ENCODE data around the gene TBRG4. TPM values are rescaled to one million over a fixed set of nuclear protein-coding genes. Genes with fewer than 3 reads are reported as not detected.

TBRG4 gene
- total and polyA plus RNA-seq, 2 experiments from 2014 or later, result 44.5 to 54.6 TPM

DNA sequence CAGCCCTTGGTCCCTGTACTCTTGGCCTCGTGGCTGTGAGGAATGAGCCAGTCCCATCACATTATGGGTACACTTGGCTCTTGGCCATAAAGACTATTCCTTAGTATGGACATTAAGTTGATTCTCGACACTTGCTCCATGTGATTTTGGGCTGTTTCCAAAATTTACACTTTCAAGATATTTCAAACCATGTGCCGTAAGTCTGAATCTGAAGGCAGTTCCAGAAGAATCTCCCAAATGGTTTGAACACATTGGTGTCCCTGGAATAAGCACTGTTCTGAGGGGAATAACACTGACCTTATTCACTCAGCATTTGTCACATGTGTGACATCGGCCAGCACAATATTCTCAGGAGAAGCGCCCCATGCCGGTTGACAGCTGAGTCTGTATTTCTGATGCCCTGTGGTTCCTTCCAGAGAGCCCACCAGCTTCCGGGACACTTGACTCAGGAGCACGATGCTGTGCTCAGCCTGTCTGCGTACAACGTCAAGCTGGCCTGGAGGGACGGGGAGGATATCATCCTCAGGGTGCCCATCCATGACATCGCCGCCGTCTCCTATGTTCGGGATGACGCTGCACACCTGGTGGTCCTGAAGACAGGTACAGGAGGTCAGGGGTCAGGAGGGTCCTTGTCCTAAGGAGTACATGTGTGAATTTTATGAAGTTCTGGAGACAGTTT is 47.3 kb downstream of the TBRG4 start:
- DNase-seq (ENCODE audit: low spot score), result no peak
- Histone ChIP-seq H4K20me1 (ENCODE audit: insufficient read depth, poor library complexity, severe bottlenecking) (no peaks in the 10 kb centered on the region), H3K9me3 (ENCODE audit: low read depth) (no peaks in the 10 kb centered on the region), H3K27ac (no peak overlapping the region), H3K4me2 (no peak overlapping the region), H2AFZ (no peak overlapping the region), H3K4me3 (no peak overlapping the region), H3K79me2 (peaks cover 3% of the 10 kb centered on the region), H3K27me3 (no peaks in the 10 kb centered on the region), H3K9me2 (replicated peaks; ENCODE audit: insufficient read depth) (no peaks in the 10 kb centered on the region), H3K4me1 (ENCODE audit: insufficient read depth) (no peaks in the 10 kb centered on the region), H3K36me3 (replicated peaks; ENCODE audit: insufficient read depth, low read depth) (no peaks in the 10 kb centered on the region)
- WGBS (ENCODE audit: low lambda C conversion rate, missing lambda C conversion rate), result 94% methylated on average over 16 of the region's 16 CpGs
- TF ChIP-seq EZH2phosphoT487 (IDR thresholded peaks at IDR 0.05; ENCODE audit: low read depth, severe bottlenecking, unreplicated experiment) (no peak), EZH2 (IDR thresholded peaks at IDR 0.05; ENCODE audit: borderline replicate concordance) (no peak)
- TF ChIP-seq, protein P1, sequence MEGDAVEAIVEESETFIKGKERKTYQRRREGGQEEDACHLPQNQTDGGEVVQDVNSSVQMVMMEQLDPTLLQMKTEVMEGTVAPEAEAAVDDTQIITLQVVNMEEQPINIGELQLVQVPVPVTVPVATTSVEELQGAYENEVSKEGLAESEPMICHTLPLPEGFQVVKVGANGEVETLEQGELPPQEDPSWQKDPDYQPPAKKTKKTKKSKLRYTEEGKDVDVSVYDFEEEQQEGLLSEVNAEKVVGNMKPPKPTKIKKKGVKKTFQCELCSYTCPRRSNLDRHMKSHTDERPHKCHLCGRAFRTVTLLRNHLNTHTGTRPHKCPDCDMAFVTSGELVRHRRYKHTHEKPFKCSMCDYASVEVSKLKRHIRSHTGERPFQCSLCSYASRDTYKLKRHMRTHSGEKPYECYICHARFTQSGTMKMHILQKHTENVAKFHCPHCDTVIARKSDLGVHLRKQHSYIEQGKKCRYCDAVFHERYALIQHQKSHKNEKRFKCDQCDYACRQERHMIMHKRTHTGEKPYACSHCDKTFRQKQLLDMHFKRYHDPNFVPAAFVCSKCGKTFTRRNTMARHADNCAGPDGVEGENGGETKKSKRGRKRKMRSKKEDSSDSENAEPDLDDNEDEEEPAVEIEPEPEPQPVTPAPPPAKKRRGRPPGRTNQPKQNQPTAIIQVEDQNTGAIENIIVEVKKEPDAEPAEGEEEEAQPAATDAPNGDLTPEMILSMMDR (IDR thresholded peaks at IDR 0.05; ENCODE audit: poor library complexity), result no peak

DNA sequence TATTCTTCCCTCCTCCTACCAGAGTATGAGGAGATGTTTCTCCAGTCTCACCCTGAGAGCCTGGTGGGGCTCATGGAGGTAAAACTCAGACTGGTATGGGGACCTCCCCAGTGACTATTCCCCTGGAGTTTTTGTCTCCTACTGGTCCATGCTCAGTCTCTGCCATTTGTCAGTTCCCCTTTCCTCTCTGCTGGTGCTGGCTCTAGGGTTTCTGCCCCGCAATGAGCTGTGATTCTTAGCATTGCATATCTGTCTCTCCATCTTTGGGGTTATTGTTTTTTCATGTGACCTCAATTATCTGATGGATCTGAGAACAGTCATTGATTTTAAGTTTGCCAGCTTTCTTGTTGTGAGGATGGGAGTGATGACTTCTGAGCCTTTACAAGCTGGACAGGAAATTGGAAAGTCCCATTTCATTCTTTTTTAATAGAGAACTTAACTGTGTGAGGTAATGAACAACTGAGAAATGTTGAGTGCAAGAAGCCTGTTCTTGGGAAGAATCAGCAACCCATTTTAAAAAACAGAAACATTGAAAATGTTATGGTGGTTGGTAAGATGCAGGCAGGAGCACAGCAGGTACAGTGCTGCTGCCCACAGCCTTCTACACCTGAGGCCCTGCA is 49.6 kb downstream of the TBRG4 start:
- no peaks in the 10 kb centered on the region for H3K27me3 ChIP-seq
- H2AFZ ChIP-seq, result no peak overlapping the region
- no peaks in the 10 kb centered on the region for H3K9me2 ChIP-seq (replicated peaks; ENCODE audit: insufficient read depth)
- H4K20me1 ChIP-seq (ENCODE audit: insufficient read depth, poor library complexity, severe bottlenecking), result no peaks in the 10 kb centered on the region
- no peaks in the 10 kb centered on the region for H3K36me3 ChIP-seq (replicated peaks; ENCODE audit: insufficient read depth, low read depth)
- H3K4me3 ChIP-seq, result no peak overlapping the region
- DNase-seq (ENCODE audit: low spot score), result no peak
- WGBS (ENCODE audit: low lambda C conversion rate, missing lambda C conversion rate), result 93% methylated on average over 1 of the region's 1 CpG
- no peak overlapping the region for H3K27ac ChIP-seq
- H3K9me3 ChIP-seq (ENCODE audit: low read depth), result no peaks in the 10 kb centered on the region
- H3K79me2 ChIP-seq, result peaks cover 11% of the 10 kb centered on the region
- no peaks in the 10 kb centered on the region for H3K4me1 ChIP-seq (ENCODE audit: insufficient read depth)
- TF ChIP-seq, protein P1 (IDR thresholded peaks at IDR 0.05; ENCODE audit: poor library complexity), result no peak
- TF ChIP-seq EZH2phosphoT487 (IDR thresholded peaks at IDR 0.05; ENCODE audit: low read depth, severe bottlenecking, unreplicated experiment) (no peak), EZH2 (IDR thresholded peaks at IDR 0.05; ENCODE audit: borderline replicate concordance) (no peak)
- H3K4me2 ChIP-seq, result no peak overlapping the region

DNA sequence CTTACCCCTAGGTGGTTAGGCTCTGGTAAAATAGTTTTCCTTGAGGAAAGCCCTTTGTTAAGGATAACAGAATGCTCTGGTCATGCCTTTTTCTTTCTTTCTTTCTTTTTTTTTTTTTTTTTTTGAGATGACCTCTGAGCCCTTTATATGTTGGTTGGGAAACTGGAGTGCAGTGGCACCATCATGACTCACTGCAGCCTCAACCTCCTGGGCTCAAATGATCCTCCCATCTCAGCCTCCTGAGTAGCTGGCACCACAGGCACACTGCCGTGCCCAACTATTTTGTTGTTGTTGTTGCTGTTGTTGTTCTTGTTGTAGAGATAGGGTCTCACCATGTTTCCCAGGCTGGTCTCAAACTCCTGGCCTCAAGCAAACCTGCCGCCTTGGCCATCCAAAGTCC is 50.1 kb downstream of the TBRG4 start:
- no peak overlapping the region for H3K4me3 ChIP-seq
- H3K27me3 ChIP-seq, result no peaks in the 10 kb centered on the region
- no peaks in the 10 kb centered on the region for H3K4me1 ChIP-seq (ENCODE audit: insufficient read depth)
- no peak overlapping the region for H2AFZ ChIP-seq
- DNase-seq (ENCODE audit: low spot score), result no peak
- no peaks in the 10 kb centered on the region for H4K20me1 ChIP-seq (ENCODE audit: insufficient read depth, poor library complexity, severe bottlenecking)
- no peak overlapping the region for H3K27ac ChIP-seq
- no peak overlapping the region for H3K4me2 ChIP-seq
- no peak for TF ChIP-seq EZH2 (IDR thresholded peaks at IDR 0.05; ENCODE audit: borderline replicate concordance)
- TF ChIP-seq, protein P1 (IDR thresholded peaks at IDR 0.05; ENCODE audit: poor library complexity), result no peak
- TF ChIP-seq EZH2phosphoT487 (IDR thresholded peaks at IDR 0.05; ENCODE audit: low read depth, severe bottlenecking, unreplicated experiment), result no peak
- H3K79me2 ChIP-seq, result peaks cover 17% of the 10 kb centered on the region
- H3K9me2 ChIP-seq (replicated peaks; ENCODE audit: insufficient read depth), result no peaks in the 10 kb centered on the region
- no peaks in the 10 kb centered on the region for H3K36me3 ChIP-seq (replicated peaks; ENCODE audit: insufficient read depth, low read depth)
- WGBS (ENCODE audit: low lambda C conversion rate, missing lambda C conversion rate), result 97% methylated on average over 2 of the region's 2 CpGs
- no peaks in the 10 kb centered on the region for H3K9me3 ChIP-seq (ENCODE audit: low read depth)

All from hepatocyte (in vitro differentiated cells).